H9 (cell line): Measurements from ENCODE around the gene HMOX1. TPM values are rescaled to one million over a fixed set of nuclear protein-coding genes. Genes with fewer than 3 reads are reported as not detected.
A peak's percentile ranks its signal among the peaks of the same experiment; 100 is the strongest.

ENCODE experiments used
- DNase-seq: peaks from one replicate; pipeline ENCODE4 v3.0.0-alpha.2; 2017
- H2AFZ ChIP-seq: one replicate; pipeline ENCODE4 v1.6.1; 2013; ENCODE audit warnings: mild to moderate bottlenecking, low read length, control low read depth, moderate library complexity
- H2AK5ac ChIP-seq: 2 replicates; pipeline ENCODE4 v1.6.1; 2013; ENCODE audit warnings: low read length, control low read depth, mixed read lengths; ENCODE audit not compliant: insufficient read length
- H2BK120ac ChIP-seq: one replicate; pipeline ENCODE4 v1.6.1; 2013; ENCODE audit warnings: low read depth, mild to moderate bottlenecking, low read length, control low read depth, inconsistent platforms; ENCODE audit not compliant: poor library complexity, severe bottlenecking
- H2BK12ac ChIP-seq: 2 replicates; pipeline ENCODE4 v1.6.1; 2013; ENCODE audit warnings: low read length, control low read depth, mixed read lengths, low read depth; ENCODE audit not compliant: insufficient read length
- H2BK15ac ChIP-seq: 2 replicates; pipeline ENCODE4 v1.6.1; 2013; ENCODE audit warnings: low read depth, low read length, control low read depth
- H2BK20ac ChIP-seq: one replicate; pipeline ENCODE4 v1.6.1; 2013; ENCODE audit warnings: low read depth, mild to moderate bottlenecking, low read length, control low read depth, inconsistent platforms; ENCODE audit not compliant: poor library complexity, severe bottlenecking
- H2BK5ac ChIP-seq: 2 replicates; pipeline ENCODE4 v1.6.1; 2013; ENCODE audit warnings: low read length, control low read depth, mixed read lengths; ENCODE audit not compliant: insufficient read length
- H3K14ac ChIP-seq: 2 replicates; pipeline ENCODE4 v1.6.1; 2013; ENCODE audit warnings: low read length, control low read depth; ENCODE audit not compliant: insufficient read depth
- H3K18ac ChIP-seq: 2 replicates; pipeline ENCODE4 v1.6.1; 2013; ENCODE audit warnings: low read depth, mild to moderate bottlenecking, mixed read lengths, low read length, control low read depth; ENCODE audit not compliant: insufficient read length
- H3K23ac ChIP-seq: 2 replicates; pipeline ENCODE4 v1.6.1; 2013; ENCODE audit warnings: low read length, control low read depth, mixed read lengths, low read depth; ENCODE audit not compliant: insufficient read length
- H3K23me2 ChIP-seq: 2 replicates; pipeline ENCODE4 v1.6.1; 2013; ENCODE audit warnings: low read depth, mild to moderate bottlenecking, mixed read lengths, low read length, control low read depth; ENCODE audit not compliant: insufficient read length, poor library complexity, severe bottlenecking
- H3K27ac ChIP-seq: 2 replicates; pipeline ENCODE4 v1.5.1; 2013; ENCODE audit warnings: low read length, control low read depth, mixed read lengths, low read depth; ENCODE audit not compliant: insufficient read length
- H3K27me3 ChIP-seq: 2 replicates; pipeline ENCODE4 v1.6.1; 2013; ENCODE audit warnings: low read length, control low read depth, inconsistent platforms; ENCODE audit not compliant: insufficient read depth
- H3K4ac ChIP-seq: 2 replicates; pipeline ENCODE4 v1.6.1; 2013; ENCODE audit warnings: low read depth, mild to moderate bottlenecking, control low read depth, inconsistent platforms, low read length, moderate library complexity
- H3K4me1 ChIP-seq: 2 replicates; pipeline ENCODE4 v1.6.1; 2013; ENCODE audit warnings: low read length, control low read depth, inconsistent platforms; ENCODE audit not compliant: insufficient read depth
- H3K4me2 ChIP-seq: 2 replicates; pipeline ENCODE4 v1.6.1; 2013; ENCODE audit warnings: low read length, control low read depth, mixed read lengths; ENCODE audit not compliant: insufficient read length, insufficient read depth
- H3K56ac ChIP-seq: 2 replicates; pipeline ENCODE4 v1.6.1; 2013; ENCODE audit warnings: low read depth, mild to moderate bottlenecking, mixed read lengths, low read length, control low read depth; ENCODE audit not compliant: insufficient read length
- H3K79me1 ChIP-seq: 2 replicates; pipeline ENCODE4 v1.6.1; 2013; ENCODE audit warnings: low read depth, mild to moderate bottlenecking, moderate library complexity, low read length, control low read depth, inconsistent platforms; ENCODE audit not compliant: insufficient read depth, poor library complexity, severe bottlenecking
- H3K79me2 ChIP-seq: 2 replicates; pipeline ENCODE4 v1.6.1; 2013; ENCODE audit warnings: low read length, control low read depth, inconsistent platforms; ENCODE audit not compliant: insufficient read depth
- H3K9ac ChIP-seq: 2 replicates; pipeline ENCODE4 v1.6.1; 2013; ENCODE audit warnings: low read length, control low read depth, mixed read lengths; ENCODE audit not compliant: insufficient read length; ENCODE audit errors: extremely low read depth
- H3K9me3 ChIP-seq: one replicate; pipeline ENCODE4 v1.6.1; 2013; ENCODE audit warnings: low read depth, low read length, inconsistent platforms; ENCODE audit not compliant: control insufficient read depth
- H3T11ph ChIP-seq: one replicate; pipeline ENCODE4 v1.6.1; 2013; ENCODE audit warnings: mild to moderate bottlenecking, low read length, control low read depth, inconsistent platforms
- H4K20me1 ChIP-seq: one replicate; pipeline ENCODE4 v1.6.1; 2013; ENCODE audit not compliant: control insufficient read depth, insufficient read length, insufficient read depth
- H4K5ac ChIP-seq: 2 replicates; pipeline ENCODE4 v1.6.1; 2013; ENCODE audit warnings: low read depth, mild to moderate bottlenecking, mixed read lengths, low read length, control low read depth; ENCODE audit not compliant: insufficient read length
- H4K8ac ChIP-seq: replicated peaks from 2 replicates; pipeline ENCODE4 v1.6.1; 2013; ENCODE audit warnings: low read length, control low read depth, mixed read lengths, low read depth; ENCODE audit not compliant: insufficient read length
- H4K91ac ChIP-seq: 2 replicates; pipeline ENCODE4 v1.6.1; 2013; ENCODE audit warnings: low read depth, mild to moderate bottlenecking, moderate library complexity, mixed read lengths, low read length, control low read depth; ENCODE audit not compliant: insufficient read length
- H3K27ac Mint-ChIP-seq, 3 experiments: 2 replicates in 2 of 3; 3 replicates in 1 of 3; pipeline ENCODE4 v1.8.0; 2020 to 2021; ENCODE audit warnings: mixed read lengths in 3 of 3, mild to moderate bottlenecking in 1 of 3, moderate library complexity in 1 of 3
- H3K27me3 Mint-ChIP-seq: 2 replicates; pipeline ENCODE4 v1.8.0; 2021; ENCODE audit warnings: low read depth, mild to moderate bottlenecking, moderate library complexity, mixed read lengths
- H3K36me3 Mint-ChIP-seq, 3 experiments: 2 replicates in 2 of 3; 3 replicates in 1 of 3; pipeline ENCODE4 v1.8.0; 2020 to 2021; ENCODE audit warnings: low read depth in 3 of 3, mixed read lengths in 3 of 3; ENCODE audit not compliant: insufficient read depth in 1 of 3
- H3K4me1 Mint-ChIP-seq, 2 experiments: 2 replicates each; pipeline ENCODE4 v1.8.0; 2020; ENCODE audit warnings: mixed read lengths in 2 of 2
- H3K4me3 Mint-ChIP-seq, 2 experiments: 2 replicates in 1 of 2; 3 replicates in 1 of 2; pipeline ENCODE4 v1.8.0; 2020 to 2021; ENCODE audit warnings: mild to moderate bottlenecking in 2 of 2, mixed read lengths in 2 of 2, moderate library complexity in 1 of 2
- H3K9me3 Mint-ChIP-seq, 2 experiments: 2 replicates in 1 of 2; 3 replicates in 1 of 2; pipeline ENCODE4 v1.8.0; 2020; ENCODE audit warnings: mild to moderate bottlenecking in 2 of 2, mixed read lengths in 2 of 2, moderate library complexity in 1 of 2
- WGBS: extraction: QIAGEN DNeasy Blood & Tissue Kit; methylation state at CpG from one replicate; pipeline ENCODE4 v1.1.7; 2013; ENCODE audit warnings: missing lambda C conversion rate, low lambda C conversion rate, mixed read lengths; ENCODE audit not compliant: insufficient read length; ENCODE audit errors: extremely low coverage; 5-methylcytosine and 5-hydroxymethylcytosine counted together
- total RNA-seq: library from RNA; stranded (reverse); gene quantifications from 2 replicates; pipeline ENCODE4 v1.2.1, GENCODE V29; 2021
- TF ChIP-seq, protein P1 (sequence below): fragments of 200-600 bp; sonication (generic); conservative IDR thresholded peaks from 3 replicates; pipeline ENCODE4 v1.8.0; 2021; ENCODE audit warnings: antibody characterized with exemption, mild to moderate bottlenecking

HMOX1 gene
- total RNA-seq, 1 experiment from 2014 or later: 22.7 TPM

DNA sequence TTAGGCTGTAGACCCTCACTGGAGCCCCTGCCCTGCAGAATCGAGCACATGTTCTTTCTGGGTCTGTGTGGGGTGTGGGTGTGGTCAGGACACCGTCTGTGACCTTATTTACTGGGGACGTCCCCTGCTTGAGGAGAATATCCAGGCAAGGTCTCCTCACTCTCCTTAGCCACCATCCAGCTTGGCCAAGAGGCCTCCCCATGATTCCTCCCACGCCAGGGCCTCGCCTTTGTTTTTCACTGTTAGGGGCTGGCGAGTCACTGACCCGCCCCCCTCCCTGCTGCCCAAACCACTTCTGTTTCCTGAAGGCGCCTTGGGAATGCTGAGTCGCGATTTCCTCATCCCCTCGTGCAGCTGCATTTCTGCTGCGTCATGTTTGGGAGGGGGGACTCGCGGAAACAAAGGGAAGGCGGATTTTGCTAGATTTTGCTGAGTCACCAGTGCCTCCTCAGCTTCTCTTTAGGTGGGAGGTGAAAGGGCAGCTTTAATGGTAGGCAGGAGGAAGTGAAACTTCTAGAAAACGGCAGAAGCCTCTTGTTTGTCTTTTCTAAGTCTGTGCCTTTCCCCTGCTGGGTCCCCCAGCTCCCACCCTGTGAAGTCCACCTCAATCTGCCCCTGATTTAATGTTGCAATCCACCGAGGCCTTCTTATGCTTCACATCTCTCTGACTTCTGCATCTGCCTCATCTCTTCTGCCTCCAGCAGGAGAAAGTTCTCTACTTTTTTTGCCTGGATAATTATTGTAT lies 4.0 kb upstream of the HMOX1 start:
- no peak overlapping the region for H3K56ac ChIP-seq
- H3K4ac ChIP-seq: no peak overlapping the region; the same call in 1 of the 2 replicates
- H3K4me2 ChIP-seq: no peak overlapping the region
- peak overlapping the region; percentile 74; the same call in 1 of the 2 replicates for H3K14ac ChIP-seq
- no peak overlapping the region for H2AK5ac ChIP-seq
- H3K23me2 ChIP-seq: peaks cover 7% of the 10 kb centered on the region
- peak overlapping the region; percentile 92 for H3K18ac ChIP-seq
- H2BK5ac ChIP-seq: no peak overlapping the region
- H3K27ac ChIP-seq: peak overlapping the region; percentile 96
- WGBS: no CpG with 5 or more reads among the region's 17 CpGs
- peak overlapping the region; percentile 59 for H2BK12ac ChIP-seq
- no peak overlapping the region for H3T11ph ChIP-seq
- Mint-ChIP-seq H3K9me3 (no peaks in the 10 kb centered on the region; a peak in 1 of 5 replicates), H3K27ac (peak overlapping the region; percentile 94 to 99 (median 96)), H3K4me3 (peak overlapping the region in 1 of 2 experiments; percentile 19; a peak in 2 of 5 replicates), H3K36me3 (no peaks in the 10 kb centered on the region), H3K27me3 (peaks cover 3% of the 10 kb centered on the region), H3K4me1 (peaks cover 58 to 69% of the 10 kb centered on the region in 2 experiments)
- TF ChIP-seq, protein P1, sequence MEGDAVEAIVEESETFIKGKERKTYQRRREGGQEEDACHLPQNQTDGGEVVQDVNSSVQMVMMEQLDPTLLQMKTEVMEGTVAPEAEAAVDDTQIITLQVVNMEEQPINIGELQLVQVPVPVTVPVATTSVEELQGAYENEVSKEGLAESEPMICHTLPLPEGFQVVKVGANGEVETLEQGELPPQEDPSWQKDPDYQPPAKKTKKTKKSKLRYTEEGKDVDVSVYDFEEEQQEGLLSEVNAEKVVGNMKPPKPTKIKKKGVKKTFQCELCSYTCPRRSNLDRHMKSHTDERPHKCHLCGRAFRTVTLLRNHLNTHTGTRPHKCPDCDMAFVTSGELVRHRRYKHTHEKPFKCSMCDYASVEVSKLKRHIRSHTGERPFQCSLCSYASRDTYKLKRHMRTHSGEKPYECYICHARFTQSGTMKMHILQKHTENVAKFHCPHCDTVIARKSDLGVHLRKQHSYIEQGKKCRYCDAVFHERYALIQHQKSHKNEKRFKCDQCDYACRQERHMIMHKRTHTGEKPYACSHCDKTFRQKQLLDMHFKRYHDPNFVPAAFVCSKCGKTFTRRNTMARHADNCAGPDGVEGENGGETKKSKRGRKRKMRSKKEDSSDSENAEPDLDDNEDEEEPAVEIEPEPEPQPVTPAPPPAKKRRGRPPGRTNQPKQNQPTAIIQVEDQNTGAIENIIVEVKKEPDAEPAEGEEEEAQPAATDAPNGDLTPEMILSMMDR: no peak
- no peak overlapping the region for H4K91ac ChIP-seq
- H4K5ac ChIP-seq: no peak overlapping the region
- no peak overlapping the region for H2AFZ ChIP-seq
- no peaks in the 10 kb centered on the region for H3K79me2 ChIP-seq
- no peak overlapping the region for H2BK120ac ChIP-seq
- no peak overlapping the region for H3K23ac ChIP-seq
- H4K8ac ChIP-seq: no peak overlapping the region
- no peaks in the 10 kb centered on the region for H4K20me1 ChIP-seq
- no peaks in the 10 kb centered on the region for H3K79me1 ChIP-seq
- H3K9me3 ChIP-seq: no peaks in the 10 kb centered on the region
- peak overlapping the region; percentile 32 for H3K9ac ChIP-seq
- H2BK15ac ChIP-seq: no peak overlapping the region
- no peak overlapping the region for H2BK20ac ChIP-seq
- H3K27me3 ChIP-seq: no peaks in the 10 kb centered on the region
- peak; percentile 98 for DNase-seq
- peaks cover 9% of the 10 kb centered on the region; the same call in 1 of the 2 replicates for H3K4me1 ChIP-seq
